Prostate gland (tissue), 2 donors: ENCODE data around the gene FUOM. TPM values are rescaled to one million over a fixed set of nuclear protein-coding genes. Genes with fewer than 3 reads are reported as not detected.

Source experiments
- DNase-seq: peaks from one replicate; pipeline ENCODE4 v3.0.0-alpha.2; 2019; ENCODE audit warnings: low spot score
- H3K27ac ChIP-seq, 2 donors: fragments of 200-600 bp; sonication (generic); 2 replicates each; pipeline ENCODE4 v1.5.1; 2017 to 2019
- H3K27me3 ChIP-seq: fragments of 200-600 bp; sonication (generic); replicated peaks from 2 replicates; pipeline ENCODE4 v1.5.1; 2019; ENCODE audit not compliant: insufficient read depth
- H3K36me3 ChIP-seq, 2 donors: fragments of 200-600 bp; sonication (generic); 1 replicate in 1 of 2; 2 replicates in 1 of 2; pipeline versions ENCODE4 v1.5.1 to v1.8.1; 2017 to 2019
- H3K4me1 ChIP-seq: fragments of 200-600 bp; sonication (generic); replicated peaks from 2 replicates; pipeline ENCODE4 v1.5.1; 2019
- H3K4me3 ChIP-seq, 2 donors: fragments of 200-600 bp; sonication (generic); 2 replicates each; pipeline ENCODE4 v1.5.1; 2017 to 2019
- H3K9me3 ChIP-seq: fragments of 200-600 bp; sonication (generic); 2 replicates; pipeline ENCODE4 v1.5.1; 2017
- POLR2A ChIP-seq: fragments of 450-650 bp; IDR thresholded peaks from one replicate; pipeline ENCODE4 v1.6.1; 2016; ENCODE audit warnings: antibody characterized with exemption, mild to moderate bottlenecking
- POLR2AphosphoS5 ChIP-seq: sonication (generic); formaldehyde crosslinking; IDR thresholded peaks from one replicate; pipeline ENCODE4 v1.6.1; 2017; ENCODE audit warnings: antibody characterized with exemption
- whole genome bisulfite sequencing: methylation state at CpG from one replicate; pipeline ENCODE4 v1.1.5; 2018; 5-methylcytosine and 5-hydroxymethylcytosine counted together
- intact Hi-C: fragments of 100-400 bp; cut with DNase I; formaldehyde crosslinking; loops from one replicate; pipeline ENCODE4 v1.14.2; 2022
- total RNA-seq, 2 donors: library from RNA; depleted of rRNA; stranded (reverse); fragments of >200 nt; gene quantifications; one replicate each; pipeline ENCODE4 v1.1.0, GENCODE V29; 2016
- TF ChIP-seq, protein P1 (sequence below), 4 experiments: fragments of 200-600 bp in 2 of 4; fragments of 450-650 bp in 2 of 4; sonication (generic) in 2 of 4; IDR thresholded peaks; 1 replicate in 3 of 4; 2 replicates in 1 of 4; pipeline ENCODE4 v1.5.1; 2016 to 2019; ENCODE audit warnings: antibody characterized with exemption in 4 of 4, mild to moderate bottlenecking in 2 of 4, moderate library complexity in 2 of 4

FUOM gene
- total RNA-seq, 2 donors from 2014 or later: 8.7 to 11.4 TPM

DNA sequence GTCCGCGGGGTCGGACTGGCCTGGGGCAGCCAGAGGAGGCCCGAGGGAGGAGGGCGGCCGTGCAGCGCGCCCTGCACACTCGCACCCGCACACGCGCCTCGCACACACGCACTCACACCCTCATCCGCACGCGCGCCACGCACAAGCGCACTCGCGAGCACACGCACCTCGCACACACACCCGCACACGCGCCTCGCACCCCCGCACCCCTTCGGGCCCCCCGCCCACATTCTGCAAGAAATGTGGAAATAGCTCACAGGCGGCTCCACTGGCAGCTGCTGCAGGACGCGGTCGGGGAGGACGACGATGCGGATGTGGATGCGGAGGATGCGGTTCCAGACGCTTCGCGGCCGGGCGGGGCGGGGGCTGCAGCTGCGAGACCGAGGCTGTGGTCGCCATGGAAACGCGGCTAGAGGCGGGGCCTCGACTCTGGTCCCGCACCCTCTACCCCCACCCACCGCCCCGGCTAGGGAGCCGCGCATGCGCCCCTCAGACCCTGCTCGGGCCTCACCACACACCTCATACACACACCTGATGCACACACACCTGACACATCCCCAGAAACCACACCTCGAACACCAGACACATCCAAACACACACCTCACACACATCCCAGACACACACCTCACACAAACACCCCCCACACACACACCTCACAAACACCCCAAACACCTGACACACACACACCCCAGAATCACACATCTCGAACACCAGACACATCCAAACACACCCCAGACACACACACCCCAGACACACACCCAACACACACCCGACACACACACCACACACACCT, 21.0 kb downstream of the FUOM start, which contains the start of gene CALY:
CALY (minus strand) TSS at position 320 of the 793 bp plus-strand sequence. CDS start 7,907 bp downstream, outside the sequence.
- Histone ChIP-seq H3K27me3 (peaks cover 24% of the 10 kb centered on the region), H3K9me3 (no peaks in the 10 kb centered on the region), H3K27ac (no peak within 1 kb of the TSS), H3K36me3 (no peaks in the 10 kb centered on the region), H3K4me1 (peaks cover 15% of the 10 kb centered on the region), H3K4me3 (peak within 1 kb of the TSS; percentile 11 to 14)
- DNase-seq: no peak
- intact Hi-C loops: no loop called here
- TF ChIP-seq, protein P1, sequence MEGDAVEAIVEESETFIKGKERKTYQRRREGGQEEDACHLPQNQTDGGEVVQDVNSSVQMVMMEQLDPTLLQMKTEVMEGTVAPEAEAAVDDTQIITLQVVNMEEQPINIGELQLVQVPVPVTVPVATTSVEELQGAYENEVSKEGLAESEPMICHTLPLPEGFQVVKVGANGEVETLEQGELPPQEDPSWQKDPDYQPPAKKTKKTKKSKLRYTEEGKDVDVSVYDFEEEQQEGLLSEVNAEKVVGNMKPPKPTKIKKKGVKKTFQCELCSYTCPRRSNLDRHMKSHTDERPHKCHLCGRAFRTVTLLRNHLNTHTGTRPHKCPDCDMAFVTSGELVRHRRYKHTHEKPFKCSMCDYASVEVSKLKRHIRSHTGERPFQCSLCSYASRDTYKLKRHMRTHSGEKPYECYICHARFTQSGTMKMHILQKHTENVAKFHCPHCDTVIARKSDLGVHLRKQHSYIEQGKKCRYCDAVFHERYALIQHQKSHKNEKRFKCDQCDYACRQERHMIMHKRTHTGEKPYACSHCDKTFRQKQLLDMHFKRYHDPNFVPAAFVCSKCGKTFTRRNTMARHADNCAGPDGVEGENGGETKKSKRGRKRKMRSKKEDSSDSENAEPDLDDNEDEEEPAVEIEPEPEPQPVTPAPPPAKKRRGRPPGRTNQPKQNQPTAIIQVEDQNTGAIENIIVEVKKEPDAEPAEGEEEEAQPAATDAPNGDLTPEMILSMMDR (IDR thresholded peaks at IDR 0.05): no peak
- TF ChIP-seq POLR2A (no peak), POLR2AphosphoS5 (no peak)
- WGBS: 11% methylated on average over 39 of the region's 63 CpGs

DNA sequence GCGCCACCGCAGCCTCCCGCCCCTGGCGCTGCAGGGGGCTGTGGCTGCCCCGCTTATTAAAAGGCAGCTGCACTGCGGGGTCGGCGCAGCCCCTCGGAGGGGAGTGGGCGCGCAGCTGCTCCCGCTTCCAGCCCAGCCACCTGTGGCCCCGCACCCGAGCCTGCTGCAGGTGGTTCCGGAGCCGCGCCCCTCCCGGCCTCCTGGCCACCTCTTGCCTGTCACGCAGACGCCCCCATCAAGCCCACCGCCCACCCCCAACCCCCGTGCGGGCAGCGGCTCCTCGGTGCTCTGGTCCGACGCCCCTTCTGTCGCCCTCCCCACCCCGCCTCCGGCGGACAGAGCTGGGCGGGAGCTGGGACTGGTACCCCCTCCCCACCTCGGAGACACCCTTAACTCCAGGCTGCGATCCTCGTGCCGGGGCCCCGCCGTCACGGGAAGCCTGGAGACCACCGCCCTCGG, 21.7 kb downstream of the FUOM start:
- DNase-seq: no peak
- TF ChIP-seq POLR2A: no peak
- TF ChIP-seq, protein P1 (IDR thresholded peaks at IDR 0.05): no peak
- no peak for TF ChIP-seq POLR2AphosphoS5
- peaks cover 24% of the 10 kb centered on the region for H3K27me3 ChIP-seq
- H3K4me1 ChIP-seq: peaks cover 15% of the 10 kb centered on the region
- intact Hi-C loops: no loop called here
- 10% methylated on average over 9 of the region's 41 CpGs for WGBS
- peak overlapping the region; percentile 11 to 14 for H3K4me3 ChIP-seq
- H3K27ac ChIP-seq: no peak overlapping the region
- no peaks in the 10 kb centered on the region for H3K9me3 ChIP-seq
- H3K36me3 ChIP-seq: no peaks in the 10 kb centered on the region

DNA sequence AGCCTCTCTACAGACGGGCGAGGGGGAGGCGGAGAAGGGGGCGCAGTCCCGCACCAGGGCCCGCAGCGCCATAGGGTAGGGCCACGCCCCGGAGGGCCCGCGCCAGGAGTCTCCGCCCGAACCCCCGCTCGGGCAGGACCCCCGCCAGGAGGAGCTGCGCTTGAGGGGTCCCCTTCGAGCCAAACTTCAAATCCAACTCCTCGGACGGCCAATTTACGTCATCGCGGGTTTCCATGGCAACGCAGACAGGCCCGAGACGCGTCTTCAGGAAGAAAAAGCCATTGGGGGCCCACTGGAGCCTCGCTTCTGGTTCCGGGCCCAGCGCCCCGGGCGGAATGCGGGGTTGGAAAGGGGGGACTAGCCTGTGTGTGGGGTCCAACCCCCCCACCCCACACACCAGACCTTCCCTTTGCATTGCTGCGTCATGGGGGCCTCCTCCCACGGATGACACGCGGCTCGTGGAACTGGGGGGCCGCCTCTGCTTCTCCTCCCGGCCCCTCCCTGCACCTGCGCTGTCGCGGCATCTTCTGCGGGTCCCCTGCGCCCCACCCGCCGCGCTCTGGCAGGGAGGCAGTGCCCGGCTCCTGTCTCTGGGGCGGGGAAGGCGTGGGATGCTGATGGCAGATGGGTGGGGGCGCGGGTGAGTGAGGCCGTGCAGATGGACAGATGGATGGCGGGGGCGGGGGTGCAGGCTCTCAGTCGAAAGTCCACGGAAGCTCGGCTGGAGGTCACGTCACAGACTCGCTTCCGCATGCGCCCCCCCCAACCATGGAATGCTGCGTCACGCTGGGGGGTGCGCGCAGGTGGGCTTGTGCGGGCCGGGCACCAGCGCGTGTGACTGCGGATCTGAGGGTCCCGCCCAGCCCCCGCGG, 22.3 kb downstream of the FUOM start:
- H3K9me3 ChIP-seq: no peaks in the 10 kb centered on the region
- peak overlapping the region; percentile 11 to 14 for H3K4me3 ChIP-seq
- no peak overlapping the region for H3K27ac ChIP-seq
- no peak for TF ChIP-seq POLR2A
- H3K4me1 ChIP-seq: peaks cover 15% of the 10 kb centered on the region
- DNase-seq: no peak
- intact Hi-C loops: no loop called here
- no peaks in the 10 kb centered on the region for H3K36me3 ChIP-seq
- H3K27me3 ChIP-seq: peaks cover 24% of the 10 kb centered on the region
- under 1% methylated on average over 56 of the region's 75 CpGs for WGBS

DNA sequence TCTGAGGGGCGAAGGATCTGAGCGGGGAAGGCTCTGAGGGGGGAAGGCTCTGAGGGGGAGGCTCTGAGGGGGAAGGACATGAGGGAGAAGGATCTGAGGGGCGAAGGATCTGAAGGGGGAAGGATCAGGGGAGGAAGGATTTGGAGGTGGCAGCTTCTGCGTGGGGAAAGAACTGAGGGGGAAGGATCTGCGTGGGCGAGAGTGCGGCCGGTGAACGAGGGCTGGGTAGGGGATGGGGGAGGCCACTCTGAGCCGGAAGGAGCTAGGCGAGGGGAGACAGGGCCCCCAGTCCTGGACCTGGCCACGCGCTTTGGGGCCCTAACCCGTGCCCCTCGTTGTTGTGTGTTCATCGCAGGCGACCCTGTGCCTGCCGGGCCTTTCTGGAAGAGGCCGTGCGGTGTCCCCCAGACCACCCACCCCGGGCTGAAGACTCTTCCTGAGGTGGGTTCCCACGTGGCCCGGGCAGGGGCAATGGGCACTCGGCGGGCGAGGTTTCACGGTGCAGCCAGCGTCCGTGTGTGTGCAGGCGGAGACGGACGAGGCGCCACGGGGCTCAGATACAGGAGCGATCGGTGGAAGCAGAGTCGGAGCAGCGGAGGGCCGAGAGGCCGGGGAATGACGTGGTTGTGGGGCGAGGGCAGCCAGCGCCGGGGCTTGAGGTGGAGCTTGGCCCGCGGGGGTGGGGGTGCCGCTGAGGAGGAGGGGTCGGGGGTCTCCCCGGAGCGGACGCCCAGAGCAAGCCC, 23.1 kb downstream of the FUOM start:
- Histone ChIP-seq H3K9me3 (no peaks in the 10 kb centered on the region), H3K27ac (no peak overlapping the region), H3K36me3 (no peaks in the 10 kb centered on the region), H3K4me1 (peaks cover 15% of the 10 kb centered on the region), H3K27me3 (peaks cover 23% of the 10 kb centered on the region), H3K4me3 (peak overlapping the region; percentile 11 to 14)
- WGBS: 15% methylated on average over 51 of the region's 51 CpGs
- no peak for DNase-seq
- TF ChIP-seq, protein P1 (IDR thresholded peaks at IDR 0.05): no peak
- no peak for TF ChIP-seq POLR2A
- no peak for TF ChIP-seq POLR2AphosphoS5
- intact Hi-C loops: loop anchor here (5.0 kb wide), 1 partner anchor 183 kb away; no protein-coding TSS in a partner anchor
